ENCODE results near the gene EEFSEC.
"Not testable (repeated sequence)": the region's sequence is repeated elsewhere in the genome, so short reads cannot be mapped to it uniquely, and the experiment has no call there.

The EEFSEC gene

DNA sequence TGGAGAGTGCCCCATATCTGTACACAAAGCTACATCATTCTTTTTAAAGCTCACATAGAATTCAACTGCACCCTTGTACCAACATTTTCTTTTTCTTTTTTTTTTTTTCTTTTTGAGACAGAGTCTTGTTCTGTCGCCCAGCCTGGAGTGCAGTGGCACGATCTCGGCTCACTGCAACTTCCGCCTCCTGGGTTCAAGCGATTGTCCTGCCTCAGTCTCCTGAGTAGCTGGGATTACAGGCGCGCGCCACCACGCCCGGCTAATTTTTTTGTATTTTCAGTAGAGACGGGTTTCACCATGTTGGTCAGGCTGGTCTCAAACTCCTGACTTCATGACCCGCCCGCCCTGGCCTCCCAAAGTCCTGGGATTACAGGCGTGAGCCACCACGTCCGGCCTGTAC is 1.1 kb downstream of the EEFSEC start:
- DNase-seq = not testable (repeated sequence)

GRCh38 chr3:128155616-128156360 is 2.5 kb downstream of the EEFSEC start:
- DNase-seq = no peak

GRCh38 chr3:128160661-128161060 is 7.4 kb downstream of the EEFSEC start:
- DNase-seq = no peak

GRCh38 chr3:128163432-128163831 is 10.2 kb downstream of the EEFSEC start:
- DNase-seq = no peak

DNA sequence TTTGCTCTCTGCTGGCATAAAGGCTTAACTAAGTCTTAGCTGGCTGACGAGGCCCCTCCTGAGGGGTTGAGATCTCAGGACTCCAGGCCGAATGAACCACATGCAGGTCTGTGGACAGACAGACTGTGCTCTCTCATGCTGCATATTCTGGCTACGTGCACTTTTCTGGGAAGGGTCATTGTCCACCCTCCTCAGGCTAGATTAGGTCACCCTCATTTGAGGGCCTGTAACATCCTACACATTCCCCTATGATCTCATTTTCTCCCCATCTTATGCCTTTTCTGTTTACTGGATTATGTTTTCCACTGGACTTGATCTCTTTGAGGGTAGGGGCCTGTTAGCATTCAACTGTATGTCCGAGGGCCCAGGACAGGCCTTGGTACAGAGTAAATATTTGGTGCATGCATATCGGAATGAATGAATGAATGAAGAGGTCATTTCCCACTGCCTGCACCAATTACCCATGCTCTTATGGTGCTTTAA is 13.7 kb downstream of the EEFSEC start:
- DNase-seq = no peak

GRCh38 chr3:128167646-128167972 is 14.3 kb downstream of the EEFSEC start:
- DNase-seq = no peak

- DNase-seq = no peak
These were observed 14.8 kb downstream of the EEFSEC start for GRCh38 chr3:128167973-128168674.

DNA sequence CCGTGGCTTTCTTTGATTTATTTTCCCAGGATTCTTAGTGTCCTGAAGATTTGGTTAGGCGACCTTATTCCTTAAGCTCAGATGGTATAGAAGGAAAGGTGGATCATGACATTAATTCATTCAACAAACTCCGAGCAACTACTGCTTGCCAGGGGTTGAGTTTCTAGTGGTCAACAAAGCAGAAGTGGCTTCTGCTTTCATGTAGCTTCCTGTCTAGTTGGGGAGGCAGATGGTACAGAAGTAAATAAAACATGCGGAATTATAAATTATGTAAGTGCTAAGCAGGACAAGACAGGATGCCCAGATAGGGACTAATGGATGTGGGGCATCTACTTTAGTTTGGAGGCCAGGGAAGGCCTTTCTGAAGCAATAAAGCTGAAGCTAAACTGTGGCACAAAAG is 15.6 kb downstream of the EEFSEC start:
- DNase-seq = no peak

GRCh38 chr3:128170866-128171516 is 17.7 kb downstream of the EEFSEC start:
- peak; percentile 40 for DNase-seq

GRCh38 chr3:128173200-128173599 is 19.9 kb downstream of the EEFSEC start:
- DNase-seq = no peak

DNA sequence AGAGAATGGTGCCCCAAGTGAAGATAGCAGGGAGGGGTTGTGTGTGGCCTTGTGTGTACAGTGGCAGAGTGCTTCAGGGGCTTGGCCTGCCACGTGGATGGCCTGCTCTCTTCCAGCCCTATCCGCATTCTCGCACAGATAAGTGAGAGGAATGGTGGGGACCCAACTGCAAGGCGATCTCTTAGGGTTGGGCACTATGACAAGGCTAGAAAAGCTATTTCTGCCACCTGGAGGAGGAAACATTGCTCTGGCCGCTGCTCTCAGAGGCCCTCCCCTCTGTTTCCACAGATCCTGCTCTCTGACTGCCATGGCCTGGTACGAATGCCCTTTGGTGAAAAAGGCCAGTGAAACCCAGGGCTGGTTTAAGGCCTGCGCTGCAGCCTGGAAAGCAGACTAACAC is 20.6 kb downstream of the EEFSEC start:
- DNase-seq = no peak

GRCh38 chr3:128174675-128175590 is 21.7 kb downstream of the EEFSEC start:
- DNase-seq = no peak

DNA sequence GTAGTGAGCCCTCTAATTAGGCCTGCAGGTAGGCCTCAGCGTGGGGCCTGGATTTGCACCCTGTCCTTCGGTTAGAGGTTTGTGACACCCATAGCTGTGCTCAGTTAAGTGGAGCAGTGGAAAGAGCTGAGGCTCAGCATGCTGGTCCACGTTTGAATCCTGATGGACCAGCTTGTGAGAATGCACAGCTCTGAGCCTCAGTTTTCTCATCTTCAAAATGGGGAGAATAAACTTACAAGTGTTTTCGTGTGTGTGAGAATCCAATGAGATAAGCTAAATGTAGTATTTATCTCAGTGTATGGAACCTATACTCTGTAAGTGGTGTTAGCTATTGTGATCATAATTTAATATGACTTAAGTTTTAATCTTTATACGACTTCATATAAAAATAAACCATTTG is 22.5 kb downstream of the EEFSEC start:
- DNase-seq = no peak

- no peak for DNase-seq
These were observed 23.1 kb downstream of the EEFSEC start for GRCh38 chr3:128176276-128176833.

DNA sequence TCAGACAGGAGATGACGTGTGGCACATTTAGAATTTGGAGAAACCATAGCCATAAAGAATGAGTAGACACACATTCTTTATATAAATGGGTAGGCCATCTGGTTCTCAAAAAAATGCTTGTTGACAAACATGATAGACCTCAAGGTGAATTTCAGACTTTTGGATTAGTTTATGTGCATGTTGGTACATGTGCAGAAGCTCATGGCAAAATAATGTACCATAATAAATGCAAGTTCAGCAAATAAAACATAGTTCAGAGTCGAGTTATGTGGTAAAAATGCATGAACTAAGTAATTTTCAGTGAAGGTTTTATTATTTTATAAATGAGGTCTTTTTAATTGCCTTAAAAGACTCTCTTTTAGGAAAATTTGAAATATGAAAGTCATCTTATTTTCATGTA is 24.6 kb downstream of the EEFSEC start:
- DNase-seq = no peak

DNA sequence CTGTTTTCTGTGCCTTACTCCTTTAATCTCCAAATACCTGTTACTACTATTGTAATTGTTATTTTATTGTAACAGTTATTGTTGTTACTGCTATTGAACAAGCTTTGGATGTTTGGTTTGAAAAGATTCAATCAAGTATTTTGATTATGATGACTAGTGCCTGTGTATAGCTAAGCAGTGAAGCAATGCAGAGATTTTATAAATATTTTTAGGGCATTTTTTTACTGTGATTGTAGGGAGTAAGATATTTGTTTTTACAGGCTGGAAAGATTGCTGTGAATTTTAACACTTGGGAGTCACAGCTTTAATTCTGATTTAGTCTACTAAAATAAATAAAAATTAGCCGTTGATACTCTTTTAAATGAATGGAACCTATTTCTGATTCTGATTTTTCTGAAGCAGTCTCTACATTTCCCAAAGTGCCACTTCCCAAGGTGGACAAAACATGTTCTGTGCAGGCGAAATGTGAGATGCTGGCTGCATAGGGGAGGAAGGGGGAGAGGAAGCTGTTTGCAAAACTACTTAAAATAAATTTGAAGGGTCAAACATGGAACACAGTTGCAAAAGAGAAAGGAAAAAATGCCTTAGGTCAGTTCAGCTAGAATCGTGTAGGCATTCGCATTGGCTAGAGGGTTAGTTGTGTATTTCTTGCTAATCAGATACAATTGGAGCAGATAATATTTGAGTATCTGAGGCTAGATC is 25.7 kb downstream of the EEFSEC start:
- no peak for DNase-seq

GRCh38 chr3:128179484-128179819 is 26.2 kb downstream of the EEFSEC start:
- DNase-seq = no peak

GRCh38 chr3:128180436-128180835 is 27.2 kb downstream of the EEFSEC start:
- DNase-seq = no peak

DNA sequence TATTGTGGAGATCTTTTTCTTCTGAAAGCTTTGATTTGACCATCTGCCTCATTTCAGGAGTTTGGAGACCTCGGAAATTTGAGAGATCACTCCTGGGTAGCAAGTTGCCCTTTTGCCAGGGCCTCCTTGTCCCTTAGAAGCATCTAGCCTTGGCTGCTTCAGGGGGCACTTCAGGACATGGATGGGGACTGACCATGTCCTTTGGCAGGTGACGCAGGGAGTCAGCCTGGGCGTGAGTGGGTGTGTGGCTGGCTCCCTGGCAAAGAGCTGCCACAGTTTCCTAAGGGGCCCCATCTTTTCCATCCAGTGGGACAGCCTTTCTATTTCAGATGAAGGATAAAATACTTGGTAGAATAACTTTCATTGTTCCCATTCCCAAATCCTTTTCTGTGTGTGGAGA is 27.6 kb downstream of the EEFSEC start:
- DNase-seq = no peak

DNA sequence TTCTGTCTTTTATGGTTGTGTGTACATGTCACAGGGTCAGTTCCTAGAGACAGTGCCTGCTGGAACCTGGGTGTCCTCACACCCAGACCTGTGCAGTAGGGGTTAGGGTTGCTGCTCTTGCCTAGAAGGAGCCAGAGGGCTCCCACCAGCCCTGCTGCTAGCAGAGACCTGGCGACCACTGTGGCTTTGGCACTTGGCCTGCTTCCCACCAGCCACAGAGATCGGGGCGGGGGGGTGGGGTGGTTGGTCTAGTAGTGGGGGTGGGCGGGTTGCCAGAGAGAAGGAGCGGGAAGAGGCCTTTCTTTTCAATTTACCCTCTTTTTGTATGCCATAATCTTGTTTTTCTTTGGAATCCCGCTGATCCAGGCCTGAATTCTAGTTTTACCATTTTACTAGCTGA is 29.4 kb downstream of the EEFSEC start:
- DNase-seq = no peak

DNA sequence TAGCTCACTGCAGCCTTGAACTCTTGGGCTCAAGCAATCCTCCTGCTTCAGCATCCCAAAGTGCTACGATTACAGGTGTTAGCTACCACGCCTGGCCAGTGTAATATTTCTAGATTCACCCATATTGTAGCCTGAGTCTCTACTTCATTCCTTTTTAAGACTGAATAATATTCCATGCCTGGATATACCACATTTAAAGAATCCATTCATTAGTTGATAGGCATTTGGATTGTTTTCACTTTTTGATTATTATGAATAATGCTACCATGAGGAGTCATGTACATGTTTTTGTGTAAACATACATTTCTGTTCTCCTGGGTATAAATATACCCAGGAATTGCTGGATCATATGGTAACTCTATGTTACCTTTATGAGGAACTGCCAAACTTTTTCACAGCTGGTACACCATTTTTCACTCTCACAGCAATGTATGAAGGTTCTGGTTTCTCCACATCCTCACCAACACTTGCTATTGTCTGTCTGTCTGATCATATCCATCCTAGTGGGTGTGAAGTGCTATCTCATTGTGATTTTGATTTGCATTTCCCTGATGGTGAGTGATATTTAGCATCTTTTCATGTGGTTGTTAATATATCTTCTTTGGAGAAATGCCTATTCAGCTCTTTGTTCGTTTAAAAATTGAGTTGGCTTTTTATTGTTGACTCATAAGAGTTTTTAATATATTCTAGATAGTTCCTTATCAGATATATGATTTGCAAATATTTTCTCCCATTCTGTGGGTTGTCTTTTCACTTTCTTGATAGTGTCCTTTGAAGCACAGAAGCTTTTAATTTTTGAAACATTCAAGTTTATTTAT is 32.6 kb downstream of the EEFSEC start:
- DNase-seq = no peak
